Esophagus squamous epithelium (tissue), 4 donors: Measurements from ENCODE around the gene SEC31A.

ENCODE experiments used
- CTCF ChIP-seq, 6 experiments: fragments of 450-650 bp in 4 of 6; fragments of 200-600 bp in 2 of 6; sonication (generic) in 2 of 6; IDR thresholded peaks; one replicate each; pipeline ENCODE4 v1.5.1; 2016 to 2019; ENCODE audit warnings: antibody characterized with exemption in 6 of 6, mild to moderate bottlenecking in 4 of 6, moderate library complexity in 4 of 6
- POLR2A ChIP-seq, 4 donors: fragments of 450-650 bp; IDR thresholded peaks; one replicate each; pipeline ENCODE4 v1.6.1; 2017; ENCODE audit warnings: antibody characterized with exemption in 4 of 4, mild to moderate bottlenecking in 4 of 4, moderate library complexity in 3 of 4

GRCh38 chr4:82886147-82886942 lies 4.6 kb downstream of the SEC31A start:
- TF ChIP-seq CTCF (IDR thresholded peaks at IDR 0.05), result no peak
- no peak for TF ChIP-seq POLR2A (IDR thresholded peaks at IDR 0.05)
